ENCODE results near the gene P2RX1. TPM values are rescaled to one million over a fixed set of nuclear protein-coding genes. Genes with fewer than 3 reads are reported as not detected.

The P2RX1 gene
- total and polyA plus RNA-seq, 2 of the 4 experiments (the other 2 are of a cell fraction), result not detected

DNA sequence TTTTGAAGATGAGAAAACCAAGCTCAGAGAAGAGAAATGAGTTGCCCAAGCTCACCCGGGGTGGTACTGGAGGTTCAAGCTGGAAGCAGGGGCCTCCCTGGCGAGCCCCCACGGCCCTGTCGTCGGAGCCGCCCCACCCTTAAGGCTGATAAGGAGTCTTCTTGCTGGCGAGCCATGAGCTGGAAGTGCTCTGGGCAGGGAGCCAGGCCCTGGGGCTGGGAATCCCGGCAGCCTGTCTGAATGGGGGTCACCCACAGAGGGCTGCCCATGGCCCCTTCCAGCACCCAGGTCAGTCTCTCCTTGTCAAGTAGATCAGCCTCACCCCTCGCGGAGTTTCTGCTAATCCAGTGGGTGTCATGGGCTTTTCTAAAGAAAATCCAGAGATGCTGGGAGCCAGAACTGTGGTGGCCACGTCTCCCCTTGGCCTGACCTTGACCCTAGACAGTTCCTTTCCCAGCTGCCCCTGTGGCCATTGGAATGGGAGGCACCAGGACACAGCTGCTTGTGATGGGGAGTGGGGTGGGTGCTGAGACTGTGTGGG is 1.2 kb upstream of the P2RX1 start:
- Histone ChIP-seq H3K4me1 (ENCODE audit: control insufficient read depth, insufficient read depth, low read length) (peaks cover 5% of the 10 kb centered on the region; the same call in 1 of the 2 replicates), H4K91ac (ENCODE audit: insufficient read depth, low read depth, low read length) (no peak overlapping the region), H3K9ac (ENCODE audit: low read depth, low read length) (no peak overlapping the region), H2BK20ac (ENCODE audit: low read depth, low read length) (no peak overlapping the region), H4K5ac (ENCODE audit: low read depth, low read length) (no peak overlapping the region), H2BK5ac (ENCODE audit: low read depth, low read length, poor library complexity, severe bottlenecking) (no peak overlapping the region), H3K4ac (ENCODE audit: low read depth, low read length) (no peak overlapping the region), H3K9me3 (ENCODE audit: control insufficient read depth, insufficient read depth, low read length) (no peaks in the 10 kb centered on the region), H2AK5ac (ENCODE audit: low read depth, low read length) (no peak overlapping the region), H3K36me3 (ENCODE audit: control insufficient read depth, insufficient read depth, low read length) (no peaks in the 10 kb centered on the region), H4K8ac (ENCODE audit: low read depth in 2 of 2, low read length in 2 of 2) (no peak overlapping the region), H2AK9ac (replicated peaks; ENCODE audit: low read depth, low read length, poor library complexity) (peak overlapping the region; percentile 65), H3K23ac (ENCODE audit: low read depth, low read length) (no peak overlapping the region), H3K9me1 (ENCODE audit: insufficient read depth, low read length) (no peaks in the 10 kb centered on the region), H3K27me3 (ENCODE audit: control insufficient read depth, insufficient read depth, low read length) (no peaks in the 10 kb centered on the region), H3K27ac (ENCODE audit: insufficient read depth, low read length) (no peak overlapping the region), H3K18ac (ENCODE audit: low read depth, low read length) (no peak overlapping the region), H2BK15ac (ENCODE audit: low read depth, low read length) (no peak overlapping the region), H3K4me3 (ENCODE audit: insufficient read depth, low read depth, low read length) (no peak overlapping the region), H2AFZ (replicated peaks; ENCODE audit: low read length, poor library complexity) (peak overlapping the region; percentile 33), H3K56ac (ENCODE audit: extremely low read depth, insufficient read depth, low read length) (no peak overlapping the region), H3K79me1 (ENCODE audit: low read depth in 1 of 2, low read length in 2 of 2) (no peaks in the 10 kb centered on the region), H3K4me2 (ENCODE audit: low read depth, low read length) (no peak overlapping the region), H2BK120ac (ENCODE audit: low read depth, low read length) (no peak overlapping the region), H3K14ac (replicated peaks; ENCODE audit: low read depth, low read length) (no peak overlapping the region), H4K20me1 (ENCODE audit: insufficient read depth, low read length) (no peaks in the 10 kb centered on the region)
- ChIA-PET CTCF (interaction anchor here (0.7 kb wide), 1 partner anchor 71 kb away, joined by 3 read pairs; the partner anchor contains the start of gene NCBP3), POLR2A (ENCODE audit: unreplicated experiment) (interaction anchor here (0.6 kb wide), 1 partner anchor 72 kb away, joined by 3 read pairs; no protein-coding TSS in a partner anchor)
- dilution Hi-C loops (cut with HindIII; ENCODE audit: low sequenced_read_pairs, unreplicated experiment) (no loop called here), in situ Hi-C loops (cut with MboI; ENCODE audit: low sequenced_read_pairs) (no loop called here), intact Hi-C loops (cut with micrococcal nuclease) (no loop called here)
- 40% methylated on average over 2 of the region's 11 CpGs; no CpG with 5 or more reads in 1 of the 2 experiments for WGBS, 2 experiments (ENCODE audit: extremely low coverage in 2 of 2, insufficient read length in 1 of 2)
- DNase-seq (peak; percentile 30), ATAC-seq (ENCODE audit: low read depth) (no peak)
- no TSS peak for BruUV-seq (replicated peaks)
- TF ChIP-seq ELK1 (IDR thresholded peaks at IDR 0.05; ENCODE audit: borderline replicate concordance, low read depth, low read length) (no peak), NFE2L2 (IDR thresholded peaks at IDR 0.05; ENCODE audit: low read depth, low read length) (no peak), POLR2A (IDR thresholded peaks at IDR 0.05; ENCODE audit: low read depth, low read length) (no peak), MAFK (IDR thresholded peaks at IDR 0.05; ENCODE audit: low read depth, low read length) (no peak), RFX5 (IDR thresholded peaks at IDR 0.05; ENCODE audit: low read depth, low read length) (no peak), MAZ (IDR thresholded peaks at IDR 0.05; ENCODE audit: borderline replicate concordance, low read depth, low read length) (no peak), RAD21 (IDR thresholded peaks at IDR 0.05; ENCODE audit: low read length) (no peak), CEBPB (IDR thresholded peaks at IDR 0.05; ENCODE audit: low read depth, low read length) (no peak), MXI1 (IDR thresholded peaks at IDR 0.05; ENCODE audit: borderline replicate concordance, low read depth, low read length) (no peak), BHLHE40 (IDR thresholded peaks at IDR 0.05; ENCODE audit: low read depth, low read length) (no peak), RCOR1 (IDR thresholded peaks at IDR 0.05; ENCODE audit: insufficient replicate concordance, low read length) (no peak), USF2 (IDR thresholded peaks at IDR 0.05; ENCODE audit: low read depth, low read length) (no peak)
